Upper lobe of left lung (tissue), 4 donors: ENCODE results near the gene BACE1.

Experiments used
- POLR2A ChIP-seq, 4 donors: fragments of 450-650 bp; IDR thresholded peaks; one replicate each; pipeline ENCODE4 v1.5.1; 2016 to 2017; ENCODE audit warnings: antibody characterized with exemption in 4 of 4, mild to moderate bottlenecking in 2 of 4
- POLR2AphosphoS5 ChIP-seq, 2 donors: sonication (generic); formaldehyde crosslinking; IDR thresholded peaks; one replicate each; pipeline ENCODE4 v1.5.1; 2017; ENCODE audit warnings: antibody characterized with exemption in 2 of 2
- TF ChIP-seq, protein P1 (sequence below), 6 experiments: fragments of 450-650 bp in 4 of 6; fragments of 200-600 bp in 2 of 6; sonication (generic) in 2 of 6; IDR thresholded peaks; one replicate each; pipeline ENCODE4 v1.5.1; 2016 to 2019; ENCODE audit warnings: antibody characterized with exemption in 6 of 6

DNA sequence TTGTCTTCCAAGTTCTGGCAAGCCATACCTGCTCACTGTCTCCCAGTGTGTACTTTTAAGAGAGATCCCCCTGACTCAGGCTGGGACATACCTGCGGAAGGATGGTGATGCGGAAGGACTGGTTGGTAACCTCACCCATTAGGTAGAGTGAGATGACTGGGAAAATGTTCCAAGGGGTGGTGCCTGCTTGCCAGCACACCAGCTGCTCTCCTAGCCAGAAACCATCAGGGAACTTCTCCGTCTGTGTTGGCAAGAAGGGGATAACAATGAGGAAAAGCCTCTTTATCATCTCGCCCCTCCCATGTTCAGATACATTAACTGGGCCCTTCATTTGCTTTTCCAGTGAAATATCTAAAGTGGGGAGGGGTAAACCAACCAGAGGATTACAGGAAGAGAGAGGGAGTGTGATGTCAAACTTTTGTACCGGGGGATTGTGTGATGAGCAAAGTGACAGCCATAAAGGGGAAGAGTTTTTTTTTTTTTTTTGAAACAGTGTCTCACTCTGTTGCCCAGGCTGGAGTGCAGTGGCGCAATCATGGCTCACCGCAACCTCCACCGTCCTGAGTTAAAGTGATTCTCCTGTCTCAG lies 25.2 kb downstream of the BACE1 start, which contains the start of gene BACE1-AS:
- TF ChIP-seq, protein P1, sequence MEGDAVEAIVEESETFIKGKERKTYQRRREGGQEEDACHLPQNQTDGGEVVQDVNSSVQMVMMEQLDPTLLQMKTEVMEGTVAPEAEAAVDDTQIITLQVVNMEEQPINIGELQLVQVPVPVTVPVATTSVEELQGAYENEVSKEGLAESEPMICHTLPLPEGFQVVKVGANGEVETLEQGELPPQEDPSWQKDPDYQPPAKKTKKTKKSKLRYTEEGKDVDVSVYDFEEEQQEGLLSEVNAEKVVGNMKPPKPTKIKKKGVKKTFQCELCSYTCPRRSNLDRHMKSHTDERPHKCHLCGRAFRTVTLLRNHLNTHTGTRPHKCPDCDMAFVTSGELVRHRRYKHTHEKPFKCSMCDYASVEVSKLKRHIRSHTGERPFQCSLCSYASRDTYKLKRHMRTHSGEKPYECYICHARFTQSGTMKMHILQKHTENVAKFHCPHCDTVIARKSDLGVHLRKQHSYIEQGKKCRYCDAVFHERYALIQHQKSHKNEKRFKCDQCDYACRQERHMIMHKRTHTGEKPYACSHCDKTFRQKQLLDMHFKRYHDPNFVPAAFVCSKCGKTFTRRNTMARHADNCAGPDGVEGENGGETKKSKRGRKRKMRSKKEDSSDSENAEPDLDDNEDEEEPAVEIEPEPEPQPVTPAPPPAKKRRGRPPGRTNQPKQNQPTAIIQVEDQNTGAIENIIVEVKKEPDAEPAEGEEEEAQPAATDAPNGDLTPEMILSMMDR (IDR thresholded peaks at IDR 0.05), result no peak
- TF ChIP-seq POLR2A (IDR thresholded peaks at IDR 0.05), result no peak
- TF ChIP-seq POLR2AphosphoS5 (IDR thresholded peaks at IDR 0.05), result no peak
